ENCODE data around the gene GPD1L.
"Not testable (repeated sequence)": the region's sequence is repeated elsewhere in the genome, so short reads cannot be mapped to it uniquely, and the experiment has no call there.

The GPD1L gene

GRCh38 chr3:32106132-32106928 is at the start of gene GPD1L:
Gene GPD1L (plus strand): TSS chr3:32106620. CDS start chr3:32106712, 92 bp downstream.
- peak; percentile 98 for DNase-seq

GRCh38 chr3:32058465-32058864 is 48.0 kb upstream of the GPD1L start:
- not testable (repeated sequence) for DNase-seq

DNA sequence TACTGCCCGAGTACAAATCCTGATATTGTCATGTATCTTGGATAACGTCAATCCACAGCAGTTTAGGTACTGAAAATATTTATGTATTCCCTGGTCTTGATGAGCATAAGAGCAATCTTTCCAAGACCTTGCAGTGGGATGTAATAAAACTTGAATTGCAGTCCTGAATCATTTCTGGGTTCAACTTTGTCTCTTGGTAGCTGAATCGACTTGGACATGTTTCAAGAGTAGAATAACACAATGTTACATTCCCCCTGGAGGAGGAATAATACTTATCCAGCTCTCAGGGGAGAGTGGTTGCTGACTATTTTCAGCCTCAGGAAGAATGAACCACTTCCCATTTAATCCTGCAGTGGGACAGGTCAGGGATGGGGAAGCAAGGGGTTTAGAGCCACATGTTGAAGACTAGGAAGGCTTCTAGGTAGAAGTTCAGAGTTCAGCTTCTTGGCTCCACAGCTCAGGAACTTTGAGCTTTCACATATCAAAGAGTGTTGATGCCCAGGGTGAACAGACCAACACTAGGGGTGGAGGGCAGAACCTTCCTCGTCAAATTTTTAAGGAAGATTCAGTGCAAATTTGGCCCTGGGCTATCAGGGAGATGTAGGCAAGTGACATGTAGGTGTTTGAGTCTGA is 43.4 kb upstream of the GPD1L start:
- no peak for DNase-seq

- DNase-seq = no peak
These were observed 39.7 kb upstream of the GPD1L start for GRCh38 chr3:32066686-32067085.

GRCh38 chr3:32074194-32074593 is 32.2 kb upstream of the GPD1L start:
- not testable (repeated sequence) for DNase-seq

GRCh38 chr3:32076566-32076965 is 29.9 kb upstream of the GPD1L start:
- DNase-seq = no peak

DNA sequence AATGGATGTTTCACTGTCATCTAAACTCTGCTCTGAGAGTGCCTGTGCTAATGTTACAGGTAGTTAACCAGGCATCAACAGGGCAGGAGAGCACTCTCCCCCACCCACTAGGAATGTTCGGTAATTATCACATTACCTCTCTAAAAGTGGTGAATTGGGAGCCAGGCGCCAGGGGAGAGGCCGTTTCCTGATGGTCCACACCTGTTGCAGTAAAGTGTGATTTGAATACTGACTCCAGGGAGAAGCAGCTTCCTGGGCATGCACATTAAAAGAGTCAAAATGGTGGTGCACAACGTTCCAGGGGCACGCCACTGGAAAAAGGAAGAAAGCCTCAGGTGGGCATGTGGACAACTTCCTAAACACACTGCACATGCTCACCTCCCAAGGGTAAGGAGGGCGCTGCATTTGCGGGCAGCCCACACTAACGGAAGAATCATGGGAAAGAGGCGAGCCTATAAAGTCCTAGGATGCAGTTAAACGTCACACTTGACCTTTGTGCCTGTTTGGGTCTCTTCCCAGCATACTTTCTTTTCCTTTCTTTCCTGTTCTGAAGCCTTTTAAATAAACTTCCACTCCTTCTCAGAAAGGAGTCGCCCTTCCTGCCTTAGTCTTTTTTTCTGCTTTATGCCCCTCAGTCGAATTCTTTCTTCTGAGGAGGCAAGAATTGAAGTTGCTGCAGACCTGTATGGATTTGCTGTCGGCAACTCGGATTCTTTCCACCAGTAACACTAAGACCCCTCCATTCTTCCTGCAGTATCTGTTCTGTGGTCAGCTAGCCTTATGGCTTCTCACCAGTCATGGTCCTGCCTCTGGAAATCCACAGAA is 28.9 kb upstream of the GPD1L start:
- DNase-seq = no peak

- no peak for DNase-seq
These were observed 28.3 kb upstream of the GPD1L start for GRCh38 chr3:32078085-32078634.

GRCh38 chr3:32078864-32079263 is 27.6 kb upstream of the GPD1L start:
- DNase-seq = no peak

- no peak for DNase-seq
These were observed 23.7 kb upstream of the GPD1L start for GRCh38 chr3:32082721-32083120.

DNA sequence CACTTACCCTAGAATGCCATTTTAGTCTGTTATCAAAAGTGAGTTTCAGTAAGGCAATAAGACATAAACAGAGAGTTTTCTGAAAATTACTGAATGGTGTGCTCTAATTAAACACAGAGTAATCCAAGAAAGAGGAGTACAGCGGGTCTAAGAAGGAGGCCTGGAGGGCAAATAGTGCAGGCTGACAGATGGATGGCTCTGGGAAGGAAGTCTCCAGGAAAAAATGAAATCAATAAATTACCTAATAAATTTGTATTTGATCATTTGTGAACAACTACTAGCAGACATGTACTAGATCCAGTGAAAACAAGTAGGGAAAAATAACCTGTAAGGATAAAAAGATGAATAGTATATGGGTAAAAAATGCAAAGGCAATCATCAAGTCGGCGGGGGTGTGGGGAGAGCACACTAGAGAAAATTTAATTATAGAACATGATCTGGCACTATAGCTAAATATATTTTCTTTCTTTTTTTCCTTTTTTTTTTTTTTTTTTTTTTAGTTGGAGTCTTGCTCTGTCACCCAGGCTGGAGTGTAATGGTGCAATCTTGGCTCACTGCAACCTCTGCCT is 22.6 kb upstream of the GPD1L start:
- no peak for DNase-seq

DNA sequence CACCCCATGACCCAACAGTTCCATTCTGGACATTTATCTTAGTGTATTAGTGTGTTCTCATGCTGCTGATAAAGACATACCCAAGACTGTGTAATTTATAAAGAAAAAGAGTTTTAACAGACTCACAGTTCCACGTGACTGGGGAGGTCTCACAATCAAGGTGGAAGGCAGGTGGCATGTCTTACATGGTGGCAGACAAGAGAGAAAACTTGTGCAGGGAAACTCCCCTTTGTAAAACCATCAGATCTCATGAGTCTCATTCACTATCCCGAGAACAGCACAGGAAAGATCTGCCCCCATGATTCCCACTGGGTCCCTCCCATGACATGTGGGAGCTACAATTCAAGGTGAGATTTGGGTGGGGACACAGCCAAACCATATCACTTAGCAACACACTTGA is 21.6 kb upstream of the GPD1L start:
- DNase-seq = no peak

DNA sequence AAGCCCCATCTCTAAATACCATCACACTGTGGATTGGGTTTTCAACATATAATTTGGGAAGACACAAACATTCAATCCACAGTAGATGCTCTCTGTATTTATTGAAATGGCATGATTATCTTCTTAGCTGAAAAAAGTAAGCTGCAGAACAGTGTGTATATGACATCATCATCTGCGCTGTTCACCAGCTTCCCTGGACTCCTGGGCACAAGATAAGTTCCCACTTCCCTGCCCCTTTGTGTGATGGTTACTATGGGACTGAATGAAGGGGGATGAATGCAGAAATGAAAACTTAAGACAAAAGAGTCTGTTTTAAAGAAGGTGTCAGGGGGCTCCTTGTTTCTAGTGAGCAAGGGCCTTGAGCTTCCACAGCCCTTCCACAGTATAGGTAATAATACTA is 20.0 kb upstream of the GPD1L start:
- DNase-seq = no peak

DNA sequence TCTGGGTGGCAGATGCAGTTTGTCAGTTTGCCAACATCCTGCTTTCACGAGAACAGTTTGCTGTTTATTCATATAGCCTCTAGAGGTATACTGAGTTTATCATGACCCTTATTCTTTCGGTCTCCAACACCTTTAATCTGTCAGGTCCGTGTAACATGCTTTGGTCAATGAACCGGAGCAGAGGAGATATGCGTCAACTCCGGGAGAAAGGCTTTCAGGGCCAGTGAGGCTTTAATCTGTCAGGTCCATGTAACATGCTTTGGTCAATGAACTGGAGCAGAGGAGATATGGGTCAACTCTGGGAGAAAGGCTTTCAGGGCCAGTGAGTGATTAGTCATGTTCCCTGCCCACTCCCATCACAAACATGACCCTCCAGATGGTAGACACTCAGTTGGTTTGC is 16.9 kb upstream of the GPD1L start:
- DNase-seq = no peak

DNA sequence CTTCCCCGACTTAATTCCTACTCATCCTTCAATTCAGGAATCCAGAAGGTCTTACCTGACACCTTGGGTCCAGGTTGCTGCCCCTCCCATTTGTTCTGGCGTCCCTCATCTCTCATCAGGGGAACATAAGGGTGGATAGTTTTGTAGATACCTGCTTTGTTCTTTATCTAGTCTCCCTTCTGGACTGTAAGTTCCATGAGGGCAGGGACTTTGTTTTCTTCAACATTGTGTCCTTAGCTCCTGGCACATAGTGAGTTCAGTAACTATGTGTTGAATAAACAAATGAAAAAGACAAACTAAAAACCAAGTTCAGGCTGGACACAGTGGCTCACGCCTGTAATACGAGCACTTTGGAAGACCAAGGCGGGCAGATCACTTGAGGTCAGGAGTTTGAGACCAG is 13.2 kb upstream of the GPD1L start:
- DNase-seq = no peak

- DNase-seq = no peak
These were observed 11.0 kb upstream of the GPD1L start for GRCh38 chr3:32095431-32095830.

GRCh38 chr3:32097768-32098167 is 8.7 kb upstream of the GPD1L start:
- DNase-seq = no peak

DNA sequence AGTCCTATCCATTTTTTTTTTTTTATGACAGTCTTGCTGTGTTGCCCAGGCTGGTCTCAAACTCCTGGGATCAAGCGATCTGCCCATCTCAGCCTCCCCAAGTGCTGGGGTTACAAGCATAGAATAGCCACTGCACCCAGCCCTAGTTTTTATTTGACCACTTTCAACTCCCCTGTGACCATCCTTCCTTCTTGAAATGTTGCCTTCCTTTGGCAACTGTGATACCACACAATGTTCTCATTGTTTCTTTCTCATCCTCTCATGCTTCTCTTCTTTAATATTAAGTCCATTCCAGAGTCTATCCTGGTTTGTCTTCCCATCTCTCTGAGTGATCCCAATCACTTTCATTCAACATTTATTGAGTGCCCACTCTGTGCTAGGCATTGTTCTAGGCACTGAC is 7.9 kb upstream of the GPD1L start:
- no peak for DNase-seq

GRCh38 chr3:32100465-32100864 is 6.0 kb upstream of the GPD1L start:
- no peak for DNase-seq

DNA sequence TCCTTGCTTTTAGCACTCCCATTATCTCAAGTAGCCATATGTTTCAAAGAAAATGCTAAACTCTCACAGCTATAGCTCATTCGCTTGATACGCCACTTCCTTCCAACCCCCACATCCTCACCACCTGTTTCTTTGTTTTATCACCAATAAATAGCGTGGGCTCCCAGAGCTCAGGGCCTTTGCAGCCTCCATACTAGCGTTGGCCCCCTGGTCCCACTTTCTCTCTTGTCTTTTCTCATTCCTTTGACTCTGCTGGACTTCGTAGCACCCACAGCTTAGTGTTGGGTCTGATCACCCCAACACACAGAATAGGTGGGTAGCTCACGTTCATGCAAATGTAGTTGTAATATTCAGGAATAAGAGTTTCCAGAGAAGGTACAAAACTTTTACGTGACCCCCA is 4.1 kb upstream of the GPD1L start:
- no peak for DNase-seq

DNA sequence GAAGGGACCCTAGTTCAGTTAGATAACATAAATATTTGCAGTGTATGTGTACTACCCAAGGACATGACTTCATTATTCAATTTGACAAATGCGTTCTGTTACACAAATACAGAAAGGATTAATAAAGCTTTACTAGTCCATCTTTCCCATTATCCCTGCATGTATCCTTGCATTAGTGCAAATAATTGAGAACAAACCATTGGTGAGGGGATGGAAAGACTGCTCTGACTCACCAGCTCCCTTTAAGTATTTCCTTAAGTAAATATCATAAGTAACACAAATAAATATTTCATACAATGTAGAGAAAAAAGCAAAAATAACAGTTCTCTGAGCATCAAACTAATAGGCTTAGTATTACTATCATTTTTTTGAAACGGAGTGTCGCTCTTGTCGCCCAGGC is 1.9 kb upstream of the GPD1L start:
- DNase-seq = no peak

GRCh38 chr3:32105291-32106131 is 909 bp upstream of the GPD1L start:
- DNase-seq = peak; percentile 15

Measured in activated CD4-positive, alpha-beta T cell treated with anti-CD3 and anti-CD28 coated beads, Interleukin-10, Interleukin-2, amounts not matched to agents 100 ng/mL and 50 ng/mL, durations not matched to agents 16 hours and 8 hours (primary cell).